ELF-1 (cell line): ENCODE results near the gene CCNG2.
"Not testable (repeated sequence)": the region's sequence is repeated elsewhere in the genome, so short reads cannot be mapped to it uniquely, and the experiment has no call there.

Experiments
- DNase-seq: peaks from one replicate; pipeline ENCODE4 v3.0.0-alpha.2; 2016; ENCODE audit warnings: low read depth, low spot score

CCNG2 gene, protein sequence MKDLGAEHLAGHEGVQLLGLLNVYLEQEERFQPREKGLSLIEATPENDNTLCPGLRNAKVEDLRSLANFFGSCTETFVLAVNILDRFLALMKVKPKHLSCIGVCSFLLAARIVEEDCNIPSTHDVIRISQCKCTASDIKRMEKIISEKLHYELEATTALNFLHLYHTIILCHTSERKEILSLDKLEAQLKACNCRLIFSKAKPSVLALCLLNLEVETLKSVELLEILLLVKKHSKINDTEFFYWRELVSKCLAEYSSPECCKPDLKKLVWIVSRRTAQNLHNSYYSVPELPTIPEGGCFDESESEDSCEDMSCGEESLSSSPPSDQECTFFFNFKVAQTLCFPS

DNA sequence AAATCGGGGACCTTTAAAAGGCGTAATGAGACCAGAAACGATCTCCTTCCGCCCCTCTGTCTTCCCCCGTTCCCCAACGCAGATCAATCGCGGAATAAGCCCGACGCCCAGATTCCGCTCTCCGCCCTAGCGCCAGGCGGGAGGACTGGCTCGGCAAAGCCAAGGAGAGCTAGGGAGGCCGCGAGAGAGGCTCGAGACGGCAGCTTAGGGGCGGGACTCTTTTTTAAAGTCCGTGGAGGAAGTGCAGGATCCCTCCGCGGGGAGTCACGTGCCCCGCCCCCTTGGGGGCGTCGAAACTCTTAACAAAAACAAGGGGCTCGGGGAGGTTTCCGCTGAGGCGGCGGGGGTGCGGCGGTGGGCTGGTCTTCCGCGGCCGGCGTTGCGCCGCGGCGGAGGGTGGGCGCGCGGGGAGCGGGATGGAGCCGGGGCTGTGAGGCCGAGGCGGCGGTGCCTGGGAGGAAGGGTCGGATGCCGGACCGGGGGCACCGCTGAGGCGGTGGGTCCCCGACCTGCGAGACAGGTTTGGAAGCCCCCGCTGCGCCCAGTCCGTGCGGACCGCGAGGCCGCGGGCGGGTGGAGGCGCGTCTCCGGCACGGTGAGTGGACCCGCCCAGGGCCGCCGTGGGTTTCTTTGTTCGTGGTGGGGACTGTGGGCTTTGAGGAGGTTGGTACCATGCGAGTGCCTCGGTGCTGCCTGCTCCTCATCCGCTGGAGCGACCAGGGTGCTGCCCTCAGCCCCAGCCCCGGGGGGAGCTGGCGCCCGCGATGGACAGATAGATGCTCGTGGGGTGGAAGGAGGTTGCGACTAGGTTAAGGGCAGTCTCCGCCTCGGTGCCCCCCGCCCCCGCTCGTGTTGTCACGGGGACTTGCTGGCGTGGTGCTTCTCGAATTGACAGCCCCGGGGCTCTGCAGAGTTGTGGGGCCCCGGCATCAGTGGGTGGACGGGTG, at the start of gene CCNG2:
Gene CCNG2, plus strand, starts transcription at position 296 of the 947 bp plus-strand sequence. CDS start 1,326 bp downstream, outside the sequence.
- DNase-seq: no peak

- DNase-seq: no peak
Observed at GRCh38 chr4:77110730-77111129, 46.3 kb upstream of the CCNG2 start.

DNA sequence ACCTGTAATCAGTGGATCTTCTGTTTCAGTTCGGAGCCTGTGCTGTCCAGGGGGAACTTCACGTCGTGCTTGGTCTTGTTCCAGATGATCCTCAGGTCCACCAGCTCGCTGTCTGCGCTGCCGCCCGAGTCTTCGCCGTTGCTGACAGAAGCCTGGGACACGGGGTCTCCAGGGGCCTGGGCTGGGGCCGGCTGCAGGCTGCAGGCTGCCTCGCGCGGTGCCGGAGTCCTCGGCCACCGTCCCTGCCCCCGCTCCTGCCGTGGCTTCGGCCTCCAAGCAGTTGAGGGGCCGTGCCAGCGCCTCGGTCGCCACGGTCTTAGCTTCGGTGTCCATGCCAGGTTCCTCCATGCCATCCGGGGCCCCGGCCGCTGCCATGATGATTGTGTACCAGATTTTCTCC, 43.9 kb upstream of the CCNG2 start:
- no peak for DNase-seq

- DNase-seq: no peak
Observed at GRCh38 chr4:77117721-77118120, 39.3 kb upstream of the CCNG2 start.

- peak; percentile 29 for DNase-seq
Observed at GRCh38 chr4:77120886-77121508, 36.0 kb upstream of the CCNG2 start.

- no peak for DNase-seq
Observed at GRCh38 chr4:77121736-77122240, 35.2 kb upstream of the CCNG2 start.

DNA sequence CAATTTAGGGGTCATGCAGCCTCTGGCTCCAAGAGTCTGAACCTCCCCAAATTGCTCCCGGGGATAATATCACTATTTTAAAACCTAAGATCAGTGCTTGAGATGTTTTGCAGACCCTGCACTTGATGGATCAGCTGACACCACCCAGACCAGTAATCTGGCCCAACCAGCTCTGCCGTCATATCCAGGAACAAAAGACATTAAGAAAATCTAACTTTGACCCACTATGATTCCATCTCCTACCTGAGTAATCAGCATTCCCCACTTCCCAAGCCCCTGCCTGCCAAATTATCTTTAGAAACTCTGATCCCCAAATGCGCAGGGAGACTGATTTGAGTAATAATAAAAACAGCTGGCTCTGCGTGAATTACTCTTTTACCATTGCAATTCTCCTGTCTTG, 34.4 kb upstream of the CCNG2 start:
- no peak for DNase-seq

DNA sequence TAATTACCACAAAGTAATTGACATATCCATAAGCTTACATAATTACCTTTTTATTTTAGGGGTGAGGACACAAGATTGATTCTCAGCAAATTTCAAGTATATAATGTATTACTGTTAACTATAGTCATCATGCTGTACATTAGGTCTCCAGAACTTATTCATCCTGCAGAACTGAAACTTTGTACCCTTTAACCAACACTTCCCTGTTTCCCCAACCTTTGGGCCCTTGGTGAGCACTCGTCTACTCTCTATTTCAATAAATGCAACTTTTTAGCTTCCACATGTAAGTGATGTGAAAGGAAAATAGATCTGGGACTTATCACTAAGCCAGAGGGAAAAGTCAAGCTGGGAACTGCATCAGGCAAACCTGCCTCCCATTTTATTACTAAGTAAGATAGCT, 33.6 kb upstream of the CCNG2 start:
- DNase-seq: no peak

GRCh38 chr4:77124576-77124975, 32.4 kb upstream of the CCNG2 start:
- DNase-seq: no peak

DNA sequence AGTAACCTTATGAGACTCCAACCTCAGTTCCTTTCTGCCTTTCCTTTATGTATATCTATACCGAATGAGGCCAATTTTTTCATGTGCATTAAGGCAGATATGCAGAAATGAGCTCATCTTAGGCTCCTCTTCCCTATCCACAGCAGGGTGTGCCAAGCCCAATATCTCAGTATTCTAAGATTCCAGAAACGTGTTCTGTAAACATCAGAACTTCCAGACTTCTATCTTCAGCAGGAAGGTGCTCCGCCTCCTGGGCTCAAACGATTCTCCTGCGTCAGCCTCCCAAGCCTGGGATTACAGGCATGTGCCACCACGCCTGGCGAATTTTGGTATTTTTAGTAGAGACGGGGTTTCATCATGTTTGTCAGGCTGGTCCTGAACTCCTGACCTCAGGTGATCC, 31.0 kb upstream of the CCNG2 start:
- DNase-seq: peak; percentile 17

GRCh38 chr4:77126809-77127208, 30.2 kb upstream of the CCNG2 start:
- DNase-seq: no peak

- DNase-seq: no peak
Observed at GRCh38 chr4:77127215-77127614, 29.8 kb upstream of the CCNG2 start.

- DNase-seq: no peak
Observed at GRCh38 chr4:77127837-77128621, 29.0 kb upstream of the CCNG2 start.

- no peak for DNase-seq
Observed at GRCh38 chr4:77132652-77133312, 24.2 kb upstream of the CCNG2 start.

GRCh38 chr4:77137448-77137847, 19.6 kb upstream of the CCNG2 start:
- DNase-seq: not testable (repeated sequence)

- no peak for DNase-seq
Observed at GRCh38 chr4:77141964-77142645, 14.9 kb upstream of the CCNG2 start.

DNA sequence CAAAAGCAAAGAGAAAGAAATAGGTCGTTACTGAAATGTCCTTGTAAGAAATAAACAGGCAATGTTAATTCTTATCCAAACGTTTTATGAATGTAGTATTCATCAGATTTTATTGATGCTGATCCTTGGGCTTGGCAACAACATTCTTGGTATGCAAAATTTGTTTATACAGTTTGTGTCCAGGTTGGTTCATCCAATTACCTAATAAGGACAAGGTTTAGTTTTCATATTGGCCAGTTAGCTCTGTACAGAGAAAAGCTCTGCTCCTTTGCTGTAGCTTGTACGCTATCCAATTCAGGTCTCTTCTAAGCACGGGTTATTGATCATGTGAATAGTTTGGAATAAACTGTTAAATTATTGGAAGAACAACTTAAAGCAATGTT, 14.4 kb upstream of the CCNG2 start:
- DNase-seq: no peak

GRCh38 chr4:77143091-77143490, 13.9 kb upstream of the CCNG2 start:
- no peak for DNase-seq

DNA sequence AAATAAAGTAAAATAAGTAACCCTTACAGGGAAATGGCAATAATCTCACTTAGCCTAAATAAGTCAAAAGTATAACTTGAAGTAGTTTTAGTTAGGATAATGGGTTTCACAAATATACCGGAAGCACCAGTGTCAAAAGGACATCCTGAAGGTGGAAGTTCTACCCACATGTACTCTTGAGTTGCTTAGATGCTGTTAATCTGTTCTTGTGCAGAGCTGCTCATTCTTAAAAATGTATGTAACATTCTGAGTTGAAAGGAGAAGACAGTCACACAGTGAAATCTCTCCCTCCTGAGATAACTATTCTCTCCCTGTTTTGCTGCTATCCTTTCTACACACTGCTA, 11.2 kb upstream of the CCNG2 start:
- no peak for DNase-seq
